PFSK-1 (cell line): ENCODE measurements around the gene COPS3.

Experiments used
- FOXP2 ChIP-seq: optimal IDR thresholded peaks from 2 replicates; pipeline ENCODE3; 2011; ENCODE audit warnings: borderline replicate concordance, control low read depth, inconsistent platforms; ENCODE audit not compliant: insufficient read depth; ENCODE audit errors: extremely low read length, extremely low read depth
- POLR2AphosphoS5 ChIP-seq: IDR thresholded peaks from 2 replicates; pipeline ENCODE4 v1.6.1; 2012; ENCODE audit warnings: low read depth, mild to moderate bottlenecking, control low read depth, low read length, moderate library complexity
- REST ChIP-seq, 2 experiments: IDR thresholded peaks; 2 replicates each; pipeline versions ENCODE4 v1.6.1 to v1.8.0; 2011 to 2012; ENCODE audit warnings: low read depth in 2 of 2, low read length in 2 of 2, control low read depth in 1 of 2, inconsistent platforms in 1 of 2, mild to moderate bottlenecking in 1 of 2, moderate library complexity in 1 of 2; ENCODE audit not compliant: insufficient read depth in 1 of 2
- SIN3A ChIP-seq: IDR thresholded peaks from 2 replicates; pipeline ENCODE4 v1.6.1; 2012; ENCODE audit warnings: mild to moderate bottlenecking, low read length, moderate library complexity, borderline replicate concordance; ENCODE audit not compliant: insufficient read depth
- TAF1 ChIP-seq: IDR thresholded peaks from 2 replicates; pipeline ENCODE4 v1.6.1; 2012; ENCODE audit warnings: low read length, control low read depth, borderline replicate concordance; ENCODE audit not compliant: insufficient read depth

The COPS3 gene

GRCh38 chr17:17221329-17221728, 59.7 kb downstream of the COPS3 start:
- TF ChIP-seq SIN3A (no peak), TAF1 (no peak), REST (IDR thresholded peaks at IDR 0.05; ENCODE audit: insufficient read depth in 1 of 2, low read depth in 2 of 2, low read length in 2 of 2) (no peak), FOXP2 (no peak), POLR2AphosphoS5 (no peak)

- TF ChIP-seq REST (IDR thresholded peaks at IDR 0.05; ENCODE audit: insufficient read depth in 1 of 2, low read depth in 2 of 2, low read length in 2 of 2) (no peak), POLR2AphosphoS5 (no peak), FOXP2 (no peak)
These were observed 60.5 kb downstream of the COPS3 start for GRCh38 chr17:17220529-17220928.

GRCh38 chr17:17217995-17218394, 63.1 kb downstream of the COPS3 start:
- no peak for TF ChIP-seq REST (IDR thresholded peaks at IDR 0.05; ENCODE audit: insufficient read depth in 1 of 2, low read depth in 2 of 2, low read length in 2 of 2)
- TF ChIP-seq POLR2AphosphoS5 = no peak
- no peak for TF ChIP-seq TAF1
- TF ChIP-seq SIN3A = no peak
- TF ChIP-seq FOXP2 = no peak

GRCh38 chr17:17216776-17217175, 64.3 kb downstream of the COPS3 start:
- TF ChIP-seq POLR2AphosphoS5 (no peak), REST (IDR thresholded peaks at IDR 0.05; ENCODE audit: insufficient read depth in 1 of 2, low read depth in 2 of 2, low read length in 2 of 2) (no peak), TAF1 (no peak), SIN3A (no peak), FOXP2 (no peak)

- TF ChIP-seq REST (IDR thresholded peaks at IDR 0.05; ENCODE audit: insufficient read depth in 1 of 2, low read depth in 2 of 2, low read length in 2 of 2) (no peak), FOXP2 (no peak), TAF1 (no peak)
These were observed 64.8 kb downstream of the COPS3 start for GRCh38 chr17:17216236-17216635.
